Activated T-cell treated with anti-CD3 and anti-CD28 coated beads for 48 hours (primary cell): ENCODE measurements around the gene PACC1.
"Not testable (repeated sequence)": the region's sequence is repeated elsewhere in the genome, so short reads cannot be mapped to it uniquely, and the experiment has no call there.

Experiments used
- DNase-seq: peaks from one replicate; pipeline ENCODE4 v3.0.0-alpha.2; 2020; ENCODE audit warnings: low read depth

Gene PACC1

DNA sequence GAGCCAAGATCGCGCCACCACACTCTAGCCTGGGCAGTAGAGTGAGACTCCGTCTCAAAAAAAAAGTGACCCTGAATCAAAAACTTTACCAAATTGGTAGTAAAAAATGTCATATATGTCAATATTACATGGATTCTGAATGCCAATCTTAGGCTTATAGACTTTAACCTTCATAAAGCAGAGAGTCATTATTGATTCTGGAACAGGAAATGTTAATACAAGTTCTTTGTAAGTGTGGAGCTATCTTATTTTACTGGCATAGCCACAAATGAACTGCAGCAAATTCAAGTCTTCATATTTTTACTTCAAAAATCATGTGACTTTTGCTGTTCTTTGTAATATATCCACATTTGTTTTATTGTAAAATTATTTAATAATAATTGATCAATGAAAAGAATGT lies 88.1 kb downstream of the PACC1 start:
- DNase-seq = no peak

DNA sequence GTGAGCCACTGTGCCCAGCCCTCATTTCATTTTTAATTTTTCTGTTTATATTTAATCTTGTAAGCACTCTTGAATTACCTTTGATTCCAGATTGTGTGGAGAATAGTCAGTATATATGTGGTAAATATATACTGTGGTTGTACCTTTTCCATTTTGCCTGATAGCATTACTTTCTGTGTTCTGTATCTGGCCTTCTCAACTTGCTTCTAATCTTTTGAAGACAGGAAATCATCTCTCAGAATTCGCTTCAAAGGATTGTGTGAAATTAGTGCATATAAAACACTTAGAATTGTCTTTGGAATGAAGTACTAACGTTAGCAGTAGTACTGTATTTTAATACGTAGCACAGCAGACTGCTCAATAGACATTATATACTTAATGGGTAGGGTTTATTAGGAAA lies 91.6 kb downstream of the PACC1 start:
- no peak for DNase-seq

DNA sequence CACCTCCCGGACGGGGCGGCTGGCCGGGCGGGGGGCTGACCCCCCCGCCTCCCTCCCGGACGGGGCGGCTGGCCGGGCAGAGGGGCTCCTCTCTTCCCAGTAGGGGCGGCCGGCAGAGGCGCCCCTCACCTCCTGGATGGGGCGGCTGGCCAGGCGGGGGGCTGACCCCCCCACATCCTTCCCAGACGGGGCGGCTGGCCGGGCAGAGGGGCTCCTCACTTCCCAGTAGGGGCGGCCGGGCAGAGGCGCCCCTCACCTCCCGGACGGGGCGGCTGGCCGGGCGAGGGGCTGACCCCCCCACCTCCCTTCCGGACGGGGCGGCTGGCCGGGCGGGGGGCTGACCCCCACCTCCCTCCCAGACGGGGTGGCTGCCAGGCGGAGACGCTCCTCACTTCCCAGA lies 93.7 kb downstream of the PACC1 start:
- DNase-seq = not testable (repeated sequence)

DNA sequence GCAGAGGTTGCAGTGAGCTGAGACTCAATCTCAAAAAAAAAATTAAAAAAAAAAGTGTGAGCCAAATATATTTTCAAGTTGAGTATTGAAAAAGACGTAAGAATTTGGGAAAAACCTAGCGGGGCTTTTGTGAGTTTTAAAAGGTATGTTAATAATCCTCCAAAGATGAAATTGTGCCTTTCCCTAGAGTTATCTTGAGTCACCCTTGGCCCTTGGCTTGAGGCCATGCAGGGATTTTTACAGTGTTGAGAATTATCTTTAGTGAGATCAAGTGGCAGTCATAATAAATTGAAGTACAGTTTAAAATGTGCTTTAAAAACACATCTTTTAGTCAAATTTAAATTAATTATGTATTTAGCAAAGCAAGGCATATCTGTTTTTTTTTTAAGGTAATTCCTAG lies 96.8 kb downstream of the PACC1 start:
- no peak for DNase-seq

DNA sequence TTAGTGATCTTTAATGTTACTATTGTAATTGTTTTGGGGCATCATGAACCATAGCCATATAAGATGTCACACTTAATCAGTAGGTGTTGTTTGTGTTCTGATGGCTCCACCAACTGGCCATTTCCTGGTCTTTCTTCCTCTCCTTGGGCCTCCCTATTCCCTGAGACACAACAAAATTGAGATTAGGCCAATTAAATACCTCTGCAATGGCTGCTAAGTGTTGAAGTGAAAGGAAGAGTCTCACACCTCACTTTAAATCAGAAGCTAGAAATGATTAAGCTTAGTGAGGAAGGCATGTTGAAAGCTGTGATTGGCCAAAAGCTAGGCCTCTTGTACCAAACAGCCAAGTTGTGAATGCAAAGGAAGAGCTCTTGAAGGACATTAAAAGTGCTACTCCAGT lies 98.8 kb downstream of the PACC1 start:
- DNase-seq = no peak

DNA sequence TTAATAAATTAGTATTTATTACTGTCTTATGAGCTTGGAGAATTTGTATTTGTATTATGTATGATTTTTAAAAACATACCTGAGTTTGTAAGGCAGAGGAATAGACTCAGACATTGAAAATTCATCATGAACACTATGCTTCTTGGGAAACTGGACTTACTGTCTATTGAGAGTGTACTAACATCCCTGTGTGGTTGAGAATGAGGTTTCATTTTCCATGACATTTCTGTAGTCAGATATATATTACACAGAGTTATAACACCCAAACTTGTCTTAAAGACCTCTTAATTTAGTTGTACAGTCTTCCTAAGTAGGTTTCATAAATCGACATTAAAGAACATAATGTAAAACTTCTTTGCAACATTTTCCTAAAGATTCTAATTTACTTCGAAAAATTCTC lies 99.5 kb downstream of the PACC1 start:
- DNase-seq = no peak
